Measurements from ENCODE around the gene TRAPPC3.
"Not testable (repeated sequence)": the region's sequence is repeated elsewhere in the genome, so short reads cannot be mapped to it uniquely, and the experiment has no call there.

TRAPPC3 gene

DNA sequence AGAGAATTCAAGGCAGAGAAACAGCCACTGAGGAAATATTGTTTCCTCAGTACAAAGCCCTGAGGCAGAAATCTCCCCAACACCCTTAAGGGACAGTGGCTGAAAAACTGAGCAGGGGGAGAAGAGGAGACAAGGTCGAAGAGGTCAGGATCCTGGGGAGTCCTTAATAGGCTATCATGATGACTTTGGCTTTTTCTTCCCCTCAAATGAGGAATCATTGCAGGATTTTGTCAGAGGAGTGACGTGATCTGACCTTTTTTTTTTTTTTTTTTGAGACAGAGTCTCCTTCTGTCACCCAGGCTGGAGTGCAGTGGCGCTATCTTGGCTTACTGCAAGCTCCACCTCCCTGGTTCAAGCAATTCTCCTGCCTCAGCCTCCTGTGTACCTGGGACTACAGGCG, 16.9 kb upstream of the TRAPPC3 start:
- no peak for DNase-seq (ENCODE audit: low spot score)

DNA sequence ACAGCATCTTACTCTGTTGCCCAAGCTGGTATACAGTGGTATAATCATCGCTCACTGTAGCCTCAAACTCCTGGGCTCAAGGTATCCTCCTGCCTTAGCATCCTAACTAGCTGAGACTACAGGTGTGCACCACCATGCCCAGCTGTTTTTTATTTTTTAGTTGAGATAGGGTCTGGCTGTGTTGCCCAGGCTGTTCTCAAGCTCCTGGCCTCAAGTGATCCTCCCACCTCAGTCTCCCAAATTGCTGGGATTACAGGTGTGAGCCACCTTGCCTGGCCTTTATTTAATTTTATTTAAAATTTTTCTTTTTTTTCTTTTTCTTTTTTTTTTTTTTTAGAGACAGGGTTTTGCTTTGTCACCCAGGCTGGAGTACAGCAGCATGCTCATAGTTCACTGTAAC, 15.9 kb upstream of the TRAPPC3 start:
- no peak for DNase-seq (ENCODE audit: low spot score)

DNA sequence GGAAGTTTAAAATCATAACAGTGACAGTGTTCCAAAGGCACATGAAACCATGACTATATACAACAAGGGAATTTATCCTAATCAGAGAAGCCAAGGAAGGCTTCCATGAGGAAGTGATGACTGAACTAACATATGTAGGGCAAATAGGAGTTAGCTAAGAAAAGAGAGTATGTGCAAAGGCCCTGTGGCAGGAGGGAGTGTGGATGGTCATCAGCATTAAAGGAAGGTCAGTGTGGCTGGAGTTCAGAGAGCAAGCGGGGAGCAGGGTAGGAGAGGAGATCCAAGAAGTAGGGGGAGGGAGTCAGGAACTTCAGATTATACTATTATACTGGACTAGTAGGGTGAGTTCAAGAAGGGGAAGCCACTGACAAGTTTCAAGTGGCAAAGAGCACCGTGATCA, 15.1 kb upstream of the TRAPPC3 start:
- no peak for DNase-seq (ENCODE audit: low spot score)

DNA sequence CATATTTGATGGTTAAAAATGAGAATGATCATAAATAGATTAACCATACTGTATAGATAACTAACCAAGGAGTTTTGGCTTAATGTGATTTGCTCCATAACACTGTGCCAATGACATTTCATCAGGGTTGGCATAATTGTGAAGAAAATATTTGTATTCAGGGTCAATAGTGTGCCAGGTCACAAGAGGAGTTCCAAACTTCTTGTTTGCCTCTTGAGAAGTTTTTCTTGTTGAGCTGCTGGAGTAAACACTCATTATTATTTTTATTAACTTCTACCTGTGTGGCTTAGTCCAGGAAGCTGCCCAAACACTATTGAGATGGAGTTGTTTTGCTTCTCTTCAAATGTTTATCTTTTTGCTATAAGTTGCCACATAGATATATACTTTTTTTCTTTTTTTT, 14.1 kb upstream of the TRAPPC3 start:
- no peak for DNase-seq (ENCODE audit: low spot score)

DNA sequence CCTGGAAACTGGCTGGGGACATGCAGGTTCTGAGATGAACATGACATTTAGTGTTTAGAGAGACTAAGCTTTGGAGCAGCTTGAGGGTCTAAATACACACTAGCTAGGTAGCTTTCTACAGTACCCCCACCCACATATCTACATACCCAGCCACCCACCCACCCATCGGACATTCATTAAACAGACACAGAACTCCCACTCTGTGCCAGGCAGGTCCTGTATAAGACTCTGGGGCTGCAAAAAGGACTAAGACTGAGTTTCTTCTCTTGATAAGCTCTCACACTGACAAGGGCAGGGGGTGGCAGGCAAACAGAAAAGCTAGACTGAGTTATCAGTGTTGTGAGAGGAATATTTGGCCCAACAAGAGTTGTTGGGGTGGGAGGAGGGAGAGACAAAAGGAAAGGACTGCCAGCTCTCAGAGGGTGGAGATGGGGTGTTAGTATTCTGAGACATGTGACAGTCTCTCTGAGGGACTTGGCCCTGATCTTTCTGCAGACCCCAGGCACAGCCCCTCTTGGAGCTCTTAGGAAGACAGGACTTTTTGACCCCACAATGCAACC, 13.5 kb upstream of the TRAPPC3 start:
- no peak for DNase-seq (ENCODE audit: low spot score)

DNA sequence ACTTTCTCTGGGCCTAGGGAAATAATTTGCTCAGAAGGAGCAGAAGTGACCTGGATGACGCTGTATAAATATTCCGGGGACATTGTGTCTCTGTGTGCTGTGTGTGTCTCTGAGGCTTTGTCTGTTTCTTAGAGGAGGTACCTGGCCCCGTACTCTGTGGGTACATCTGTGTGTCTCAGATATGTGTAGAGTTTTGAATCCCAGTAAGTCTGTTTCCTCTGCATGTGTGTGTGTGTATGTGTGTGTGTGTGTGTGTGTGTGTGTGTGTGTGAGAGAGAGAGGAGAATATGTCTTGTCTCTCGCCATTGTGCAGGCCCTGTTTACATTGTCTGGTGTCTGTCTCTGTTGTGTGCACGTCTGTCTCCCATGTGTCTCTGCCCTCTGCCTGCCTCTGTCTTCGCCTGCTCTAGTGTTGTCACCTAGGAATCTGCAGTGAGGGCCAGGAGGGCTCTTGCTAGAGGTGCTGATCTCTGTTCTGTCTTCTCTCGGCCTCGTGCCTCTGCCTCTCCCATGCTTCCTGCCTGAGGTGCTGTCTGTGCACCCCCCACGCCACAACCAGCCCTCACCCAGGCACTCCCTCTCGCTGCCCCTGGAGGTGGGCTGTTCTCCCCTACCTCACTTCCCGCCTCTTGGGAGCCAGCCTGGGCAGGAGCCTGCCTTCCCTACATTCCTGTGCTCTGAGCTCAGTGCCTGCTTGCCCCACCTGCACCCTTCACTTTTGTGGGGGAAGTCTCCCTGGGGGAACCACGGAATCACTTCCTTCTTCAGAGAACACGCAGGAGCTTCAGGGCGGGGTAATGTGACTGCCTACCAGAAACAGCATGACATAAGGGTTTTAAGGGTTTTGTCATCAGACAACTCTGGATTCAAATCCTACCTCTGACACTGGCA, 12.6 kb upstream of the TRAPPC3 start:
- no peak for DNase-seq (ENCODE audit: low spot score)

DNA sequence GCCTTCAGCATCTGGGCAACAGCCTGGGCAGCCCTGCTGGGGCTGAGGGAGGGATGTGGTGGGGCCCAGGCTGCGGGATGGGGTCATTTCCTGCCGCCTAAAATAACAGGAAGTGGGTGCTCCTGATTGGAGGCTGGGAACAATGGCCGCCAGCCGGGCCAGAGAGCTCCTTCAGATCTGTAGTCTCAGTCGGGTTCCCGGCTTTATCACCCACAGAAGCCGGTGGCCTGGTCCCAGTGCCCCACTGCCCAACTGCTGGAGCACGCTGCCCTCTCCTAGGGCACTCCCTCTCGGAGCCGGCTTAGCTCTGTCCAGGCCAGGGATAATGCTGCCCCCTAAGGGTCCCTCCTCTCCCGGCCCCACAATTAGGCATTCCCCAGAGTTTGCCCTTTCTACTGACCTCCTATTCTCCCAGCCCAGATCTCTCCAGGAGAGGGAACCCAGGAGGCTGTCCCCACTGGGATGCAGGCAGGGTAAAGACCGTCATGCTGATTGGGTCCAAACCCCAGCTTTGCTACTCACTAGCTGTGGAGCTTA, 11.7 kb upstream of the TRAPPC3 start:
- DNase-seq (ENCODE audit: low spot score), result peak; percentile 75

DNA sequence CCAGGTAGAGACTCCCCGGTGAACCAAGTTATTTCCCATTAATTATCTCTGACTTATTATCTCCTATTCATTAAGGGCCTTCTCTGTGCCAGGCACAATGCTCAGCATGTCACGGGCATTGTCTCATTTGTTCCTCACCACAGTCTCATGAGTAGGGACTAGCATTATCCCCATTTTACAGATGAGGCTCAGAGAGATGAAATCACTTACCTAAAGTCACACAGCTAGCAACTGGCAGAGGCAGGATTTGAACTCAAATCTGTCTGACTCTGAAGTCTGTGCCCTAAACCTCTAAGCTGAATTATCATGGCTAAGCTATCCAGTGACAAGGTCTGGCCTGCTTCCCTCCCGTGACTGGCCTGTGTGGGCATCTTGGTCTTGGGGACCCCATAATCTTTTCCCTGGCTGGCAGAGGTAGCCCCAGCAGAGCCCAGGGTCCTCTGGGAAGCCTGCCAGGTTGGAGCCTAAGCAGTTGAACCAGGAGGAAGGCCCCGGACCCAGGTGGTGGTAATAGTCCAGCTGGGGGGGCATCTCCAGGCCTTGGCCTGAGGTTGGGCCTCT, 11.2 kb upstream of the TRAPPC3 start:
- DNase-seq (ENCODE audit: low spot score), result peak; percentile 49

DNA sequence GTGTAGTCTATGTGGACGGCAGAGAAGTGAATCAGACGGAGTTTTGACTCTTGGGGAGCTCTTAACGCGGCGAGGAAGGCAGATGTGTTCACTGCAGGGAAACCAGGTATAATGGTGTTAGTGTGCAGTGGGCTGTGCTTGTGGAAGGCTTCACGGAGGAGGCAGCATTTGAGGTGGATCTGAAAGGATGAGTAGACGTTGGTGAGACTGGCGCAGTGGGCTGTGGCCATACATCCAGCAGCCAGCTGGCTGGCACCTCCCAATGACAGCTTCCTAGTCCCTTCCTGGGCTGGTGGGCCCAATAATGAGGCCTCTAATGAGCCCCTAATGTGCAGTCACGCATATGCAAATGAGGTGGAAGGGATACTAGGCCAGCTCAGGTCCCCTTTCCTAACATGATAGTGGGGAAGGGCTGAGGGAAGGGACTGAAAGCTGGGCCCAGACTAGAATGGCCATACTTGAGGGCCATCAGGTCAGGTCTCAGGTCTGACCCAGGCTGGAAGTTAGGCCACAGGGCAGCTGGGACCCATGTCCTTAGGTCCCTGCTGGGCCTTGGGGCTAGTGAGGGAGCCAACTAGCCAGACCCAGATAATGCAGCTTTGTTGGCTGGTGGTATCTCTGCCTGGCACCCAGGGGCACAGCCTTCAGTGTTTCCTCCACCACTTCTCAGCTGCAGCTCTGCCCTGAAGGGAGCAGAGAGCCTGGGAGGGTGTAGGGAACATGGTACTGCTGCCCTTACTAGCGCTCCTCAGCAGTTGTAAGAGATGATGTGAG, 10.5 kb upstream of the TRAPPC3 start:
- DNase-seq (ENCODE audit: low spot score), result no peak

DNA sequence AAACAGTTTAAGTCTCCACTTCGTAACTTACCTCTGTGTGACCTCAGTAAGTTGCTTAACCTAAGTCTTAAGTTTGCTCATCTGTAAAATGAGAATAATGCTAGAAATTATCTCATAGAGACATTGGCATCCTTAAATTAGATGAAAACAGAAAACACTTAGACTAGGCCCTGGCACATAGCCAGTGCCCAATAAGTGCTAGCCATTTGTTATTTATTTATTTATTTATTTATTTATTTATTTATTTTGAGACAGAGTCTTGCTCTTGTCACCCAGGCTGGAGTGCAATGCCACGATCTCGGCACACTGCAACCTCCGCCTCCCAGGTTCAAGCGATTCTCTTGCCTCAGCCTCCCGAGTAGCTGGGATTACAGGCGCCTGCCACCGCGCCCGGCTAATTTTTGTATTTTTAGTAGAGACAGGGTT, 9.6 kb upstream of the TRAPPC3 start:
- DNase-seq (ENCODE audit: low spot score), result not testable (repeated sequence)

DNA sequence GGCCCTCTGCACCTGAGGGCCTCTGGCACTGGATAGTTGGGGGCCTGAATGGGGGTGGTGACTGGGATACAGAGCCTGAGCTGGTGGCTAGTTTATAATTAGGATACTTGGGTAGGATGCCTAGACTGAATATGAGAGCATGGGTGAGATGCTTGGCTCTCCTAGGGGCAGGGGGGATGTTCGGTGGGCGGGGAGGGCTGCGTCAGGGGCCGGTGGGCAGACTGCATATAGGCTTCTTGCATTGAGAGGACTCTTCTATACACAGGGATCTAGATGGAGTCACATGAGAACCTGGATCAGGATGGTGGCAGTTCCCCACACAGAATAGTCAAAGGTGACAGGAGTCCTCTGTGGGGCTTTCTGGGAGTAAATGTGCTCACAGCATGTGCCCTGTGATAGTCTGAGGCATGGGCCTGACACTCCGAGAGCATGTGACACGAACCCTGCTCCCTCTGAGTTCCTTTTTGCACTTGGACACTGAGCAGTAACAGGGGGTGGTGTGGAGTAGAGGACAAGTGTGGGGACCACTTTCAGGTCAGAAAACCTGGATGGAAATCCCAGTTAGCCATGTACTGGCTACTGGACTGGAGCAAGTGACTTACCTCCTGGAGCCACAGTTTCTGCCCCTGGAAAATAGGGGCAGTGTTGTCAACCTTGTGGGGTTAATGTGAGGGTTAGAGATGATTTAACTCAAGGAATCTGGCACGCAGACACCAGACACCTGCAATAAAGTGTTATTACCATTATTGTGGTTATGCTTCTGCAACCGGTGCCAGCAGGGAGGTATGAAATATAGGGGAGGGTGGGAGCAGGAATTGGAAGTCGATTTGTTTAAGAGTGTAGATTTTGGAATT, 8.9 kb upstream of the TRAPPC3 start:
- no peak for DNase-seq (ENCODE audit: low spot score)

DNA sequence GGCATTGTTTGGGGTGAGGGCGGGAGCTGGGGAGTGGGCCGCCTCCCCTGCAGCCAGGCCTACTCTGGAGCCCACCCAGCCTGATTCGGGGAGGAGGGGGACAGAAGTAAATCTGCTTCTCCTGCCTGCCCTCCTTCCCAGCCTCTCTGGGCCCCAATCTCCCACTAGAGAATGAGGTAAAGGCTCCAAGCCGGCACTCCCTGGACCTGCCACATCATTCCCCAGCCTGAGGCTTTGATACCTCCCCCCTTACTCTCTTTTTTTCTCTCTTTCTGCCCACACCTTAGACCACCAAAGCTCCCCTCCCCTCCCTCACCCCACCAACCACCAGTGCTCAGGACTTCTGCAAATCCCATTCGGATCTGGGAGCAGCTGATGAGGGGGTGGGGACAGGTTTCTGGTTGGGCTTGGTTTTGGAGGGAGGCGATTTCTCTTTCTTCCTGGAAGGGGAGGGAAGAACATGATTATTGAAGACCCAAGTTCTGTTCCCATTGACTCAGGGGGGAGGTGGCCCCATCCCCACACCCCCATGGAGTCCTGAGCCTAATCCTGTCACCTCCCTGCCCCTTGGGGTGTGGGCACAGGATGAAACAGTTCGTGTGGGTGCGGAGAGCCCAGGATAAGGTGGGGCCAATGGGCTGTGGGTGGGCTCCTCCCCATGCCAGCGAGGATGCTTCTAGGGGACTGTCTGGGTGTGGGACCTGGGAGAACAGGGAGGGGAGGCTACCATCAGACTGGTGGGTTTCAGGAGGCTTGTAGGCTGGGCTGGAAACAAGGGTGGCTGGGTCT, 8.0 kb upstream of the TRAPPC3 start:
- peak; percentile 65 for DNase-seq (ENCODE audit: low spot score)

DNA sequence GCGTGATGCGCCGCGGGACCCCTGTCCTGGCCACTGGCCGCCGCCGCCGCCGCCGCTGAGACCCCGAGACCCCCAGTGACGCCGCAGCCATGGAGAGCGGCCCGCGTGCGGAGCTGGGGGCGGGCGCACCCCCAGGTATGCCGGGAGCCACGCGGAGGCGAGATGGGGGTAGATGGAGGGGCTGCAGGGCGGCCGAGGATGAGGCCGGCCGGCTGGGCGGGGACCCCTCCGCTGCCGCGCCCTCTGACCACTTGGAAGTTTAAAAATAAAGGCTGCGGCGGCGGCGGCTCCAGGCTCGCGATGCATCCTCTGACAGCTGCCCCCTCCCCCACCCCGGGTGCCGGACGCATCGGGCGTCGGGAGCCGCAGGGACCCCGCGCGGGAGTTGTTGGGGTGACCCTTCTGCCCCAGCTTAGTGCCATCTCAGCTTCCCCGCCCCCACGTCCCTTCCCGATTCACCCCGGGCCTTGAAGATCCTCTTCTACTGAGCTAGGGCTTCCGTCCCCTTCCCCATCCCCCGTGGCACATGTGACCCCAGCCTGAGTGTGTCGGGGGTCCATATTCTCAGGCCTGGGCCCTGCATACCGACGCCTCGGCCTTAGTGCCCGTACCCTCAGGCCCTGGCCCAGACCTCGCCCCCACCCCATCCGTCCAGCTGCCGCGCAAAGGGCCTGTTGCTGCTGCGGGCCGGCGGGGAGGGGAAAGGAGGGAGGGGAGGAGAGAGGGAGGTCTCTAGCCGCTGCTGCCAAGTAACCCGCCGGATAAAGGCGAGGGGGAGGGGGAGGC, 7.2 kb upstream of the TRAPPC3 start:
- DNase-seq (ENCODE audit: low spot score), result peak; percentile 92

DNA sequence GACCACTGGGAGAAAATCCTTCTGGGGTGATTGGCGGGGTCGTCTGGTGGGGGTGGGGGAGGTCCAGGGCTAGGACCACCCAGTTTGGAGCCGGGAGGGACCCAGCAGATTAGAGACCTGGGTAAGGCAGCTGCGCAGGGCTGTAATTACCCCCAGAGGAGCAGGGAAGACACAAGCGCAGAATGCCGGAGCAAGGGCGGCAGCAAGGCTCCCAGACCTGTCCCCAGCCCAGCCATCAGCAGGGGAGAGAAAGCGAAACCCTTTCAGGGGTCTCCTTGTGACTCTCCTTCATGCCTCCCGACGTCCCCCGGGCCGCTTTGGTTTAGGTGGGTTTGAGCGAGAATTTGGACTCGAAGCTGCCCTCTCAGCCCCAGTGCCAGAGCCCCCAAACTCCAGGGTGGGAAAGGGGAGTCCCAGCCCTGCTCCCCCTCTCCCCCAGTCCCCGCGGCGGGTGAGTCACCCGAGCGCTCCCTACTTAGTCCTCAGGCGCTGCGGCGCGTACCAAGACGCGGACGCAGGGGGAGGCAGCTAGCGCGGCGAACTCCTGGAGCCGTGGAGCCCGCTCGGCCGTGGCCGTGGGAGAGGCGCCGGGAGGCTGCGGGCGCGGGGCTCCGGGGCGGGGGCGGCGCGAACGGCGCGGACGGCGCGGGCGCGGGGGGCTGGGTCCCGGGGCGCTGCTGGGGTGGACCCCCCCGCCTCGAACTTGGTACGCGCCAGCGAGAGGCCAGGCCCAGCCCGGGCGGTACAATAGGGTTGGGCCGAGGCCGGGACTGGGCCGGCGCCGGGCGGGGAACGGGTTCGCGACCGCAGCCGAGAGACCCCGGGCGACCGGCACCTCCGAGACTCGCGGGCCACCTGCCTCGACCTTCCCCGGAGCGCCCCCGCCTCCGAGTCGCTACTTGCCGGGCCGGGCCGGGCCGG, 6.4 kb upstream of the TRAPPC3 start, which contains the start of gene MAP7D1:
MAP7D1 (plus strand) TSS at position 753 of the 921 bp plus-strand sequence. CDS start 258 bp downstream, outside the sequence.
- DNase-seq (ENCODE audit: low spot score), result peak; percentile 90

DNA sequence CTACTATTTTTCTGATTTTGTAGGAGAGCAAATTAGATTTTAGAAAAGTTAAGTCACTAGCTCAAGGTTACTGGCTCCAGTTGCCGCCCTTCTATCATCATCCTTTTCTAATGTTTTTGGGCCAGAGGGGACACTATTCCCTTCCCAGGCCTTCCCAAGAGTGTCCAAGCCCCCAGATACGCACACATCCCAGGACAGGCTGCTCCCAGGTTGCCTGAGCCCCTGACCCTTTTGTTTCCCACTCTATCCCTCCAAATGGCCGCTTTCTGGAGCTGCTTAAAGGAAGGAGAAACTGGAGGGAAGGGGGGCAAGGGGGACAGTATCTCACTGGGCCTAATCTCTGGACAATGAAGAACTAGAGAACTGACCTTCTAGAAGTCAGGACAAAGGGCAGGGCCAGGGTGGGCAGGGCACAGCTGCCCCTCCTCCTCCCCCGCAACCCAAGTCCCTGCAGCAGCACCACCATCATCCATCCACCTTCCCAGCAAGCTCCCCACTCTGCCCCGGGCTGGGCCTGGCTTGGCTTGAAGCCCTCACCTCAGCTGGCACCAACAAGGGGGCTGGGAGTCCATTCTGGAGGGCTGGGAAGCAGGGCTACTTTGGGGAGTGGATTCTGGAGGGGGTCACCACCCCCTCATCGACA, 5.6 kb upstream of the TRAPPC3 start:
- no peak for DNase-seq (ENCODE audit: low spot score)

DNA sequence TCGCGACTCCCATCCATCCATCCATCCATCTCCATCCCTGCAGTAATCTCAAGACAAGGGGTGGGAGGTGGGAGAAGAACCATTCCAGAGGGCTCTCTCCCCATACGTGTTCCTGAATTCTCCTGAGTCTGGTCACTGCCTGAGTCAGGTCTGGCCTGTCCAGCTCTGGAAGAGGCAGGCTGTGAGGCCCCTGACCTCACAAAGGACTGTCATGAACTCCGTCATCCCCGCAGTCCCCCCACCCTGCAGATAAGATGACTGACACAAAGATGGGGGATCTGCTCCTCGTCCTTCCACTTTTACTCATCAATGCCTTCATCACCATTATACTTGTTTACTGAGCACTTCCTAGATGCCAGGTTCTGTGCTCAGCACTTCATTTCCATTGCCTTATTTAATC, 5.0 kb upstream of the TRAPPC3 start:
- DNase-seq (ENCODE audit: low spot score), result no peak

DNA sequence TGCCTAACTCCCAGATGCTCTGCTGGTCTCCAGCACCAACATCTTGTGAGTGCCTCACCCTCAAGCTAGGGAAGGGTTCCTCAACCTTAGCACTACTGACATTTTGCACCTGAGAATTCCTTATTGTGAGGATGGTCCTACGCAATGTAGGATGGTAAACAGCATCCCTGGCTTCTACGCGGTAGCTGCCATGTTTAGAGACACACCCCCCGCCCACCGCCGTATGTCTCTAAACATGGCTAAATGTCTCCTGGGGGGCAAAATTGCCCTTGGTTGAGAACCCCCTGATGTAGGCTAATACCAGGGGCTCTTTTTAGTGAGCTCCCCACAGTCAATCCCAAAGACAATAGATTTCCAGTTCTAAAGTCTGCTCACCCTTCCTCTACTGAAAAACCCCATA, 4.2 kb upstream of the TRAPPC3 start:
- no peak for DNase-seq (ENCODE audit: low spot score)

DNA sequence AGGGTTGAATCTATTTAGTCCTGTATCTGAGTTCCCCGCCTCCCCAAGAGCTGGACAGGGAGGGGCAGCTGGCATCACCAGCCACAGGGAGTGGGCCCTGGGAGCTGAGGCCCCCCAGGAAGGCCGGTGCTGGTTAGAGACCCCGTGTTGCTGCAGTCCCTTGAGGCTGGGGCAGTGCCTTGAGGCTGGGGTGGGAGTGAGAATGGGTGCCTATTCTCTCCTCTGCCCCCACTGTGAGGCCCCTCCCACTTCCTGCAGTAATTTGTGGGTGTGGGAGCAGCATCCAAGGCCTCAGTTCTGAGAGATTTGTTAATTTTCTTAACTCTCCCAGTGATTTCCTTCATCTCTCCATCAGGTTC, 2.5 kb upstream of the TRAPPC3 start:
- DNase-seq (ENCODE audit: low spot score), result no peak

Measured in ecto neural progenitor cell (in vitro differentiated cells).